HFFc6 (cell line): ENCODE data around the gene CACNB3. TPM values are rescaled to one million over a fixed set of nuclear protein-coding genes. Genes with fewer than 3 reads are reported as not detected.
"Not testable (repeated sequence)": the region's sequence is repeated elsewhere in the genome, so short reads cannot be mapped to it uniquely, and the experiment has no call there.

ENCODE experiments used
- DNase-seq: peaks from one replicate; pipeline ENCODE4 v3.0.0-alpha.2; 2018
- H3K27ac Mint-ChIP-seq: 2 replicates; pipeline ENCODE4 v1.8.0; 2020; ENCODE audit warnings: mild to moderate bottlenecking, mixed read lengths
- H3K27me3 Mint-ChIP-seq: 2 replicates; pipeline ENCODE4 v1.8.0; 2021; ENCODE audit warnings: mild to moderate bottlenecking, moderate library complexity, mixed read lengths; ENCODE audit not compliant: insufficient read depth
- H3K36me3 Mint-ChIP-seq: 2 replicates; pipeline ENCODE4 v1.8.0; 2021; ENCODE audit warnings: low read depth, mixed read lengths
- H3K4me1 Mint-ChIP-seq: 2 replicates; pipeline ENCODE4 v1.8.0; 2020; ENCODE audit warnings: low read depth, mixed read lengths
- H3K4me3 Mint-ChIP-seq: 2 replicates; pipeline ENCODE4 v1.8.0; 2020; ENCODE audit warnings: mild to moderate bottlenecking, moderate library complexity, mixed read lengths
- H3K9me3 Mint-ChIP-seq: 2 replicates; pipeline ENCODE4 v1.8.0; 2020; ENCODE audit warnings: mild to moderate bottlenecking, mixed read lengths
- total RNA-seq, 6 experiments: library from RNA; stranded (reverse); fragmentation: NEBNext Ultra II Directional; extraction: Animal tissue kit (Norgen Biotek cat#: 25700); gene quantifications; 2 replicates in 1 of 6; 3 replicates in 5 of 6; pipeline ENCODE4 v1.2.3, GENCODE V29; 2021
- TF ChIP-seq, protein P1 (sequence below): fragments of 200-600 bp; sonication (generic); IDR thresholded peaks from 2 replicates; pipeline ENCODE4 v1.5.0; 2021; ENCODE audit warnings: antibody characterized with exemption, mild to moderate bottlenecking

The CACNB3 gene
- total RNA-seq, 6 experiments from 2014 or later: 32.3 to 44.4 (median 38.4) TPM

DNA sequence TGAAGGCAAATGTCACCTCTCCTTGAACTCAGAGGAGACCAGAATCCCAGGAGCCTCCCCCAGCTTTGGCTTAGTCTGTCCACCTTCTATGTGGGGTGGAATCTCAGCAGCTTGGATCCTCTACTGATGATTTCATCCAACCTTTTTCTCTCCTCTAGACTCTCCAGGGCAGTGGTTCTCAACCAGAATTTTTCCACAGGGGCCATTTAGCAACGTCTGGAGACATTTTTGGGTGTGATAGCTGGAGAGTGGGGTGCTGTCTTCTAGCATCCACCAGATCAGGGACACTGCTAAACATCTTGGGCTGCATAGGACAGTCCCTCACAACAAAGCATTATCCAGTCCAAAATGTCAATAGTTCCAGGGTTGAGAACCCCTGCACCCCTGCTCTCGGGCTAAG, 38.1 kb downstream of the CACNB3 start:
- Mint-ChIP-seq H3K4me1 (peaks cover 12% of the 10 kb centered on the region), H3K27me3 (peaks cover 11% of the 10 kb centered on the region; the same call in 1 of the 2 replicates), H3K27ac (no peak overlapping the region), H3K4me3 (no peak overlapping the region), H3K36me3 (peaks cover under 1% of the 10 kb centered on the region; the same call in 1 of the 2 replicates), H3K9me3 (no peaks in the 10 kb centered on the region)
- TF ChIP-seq, protein P1, sequence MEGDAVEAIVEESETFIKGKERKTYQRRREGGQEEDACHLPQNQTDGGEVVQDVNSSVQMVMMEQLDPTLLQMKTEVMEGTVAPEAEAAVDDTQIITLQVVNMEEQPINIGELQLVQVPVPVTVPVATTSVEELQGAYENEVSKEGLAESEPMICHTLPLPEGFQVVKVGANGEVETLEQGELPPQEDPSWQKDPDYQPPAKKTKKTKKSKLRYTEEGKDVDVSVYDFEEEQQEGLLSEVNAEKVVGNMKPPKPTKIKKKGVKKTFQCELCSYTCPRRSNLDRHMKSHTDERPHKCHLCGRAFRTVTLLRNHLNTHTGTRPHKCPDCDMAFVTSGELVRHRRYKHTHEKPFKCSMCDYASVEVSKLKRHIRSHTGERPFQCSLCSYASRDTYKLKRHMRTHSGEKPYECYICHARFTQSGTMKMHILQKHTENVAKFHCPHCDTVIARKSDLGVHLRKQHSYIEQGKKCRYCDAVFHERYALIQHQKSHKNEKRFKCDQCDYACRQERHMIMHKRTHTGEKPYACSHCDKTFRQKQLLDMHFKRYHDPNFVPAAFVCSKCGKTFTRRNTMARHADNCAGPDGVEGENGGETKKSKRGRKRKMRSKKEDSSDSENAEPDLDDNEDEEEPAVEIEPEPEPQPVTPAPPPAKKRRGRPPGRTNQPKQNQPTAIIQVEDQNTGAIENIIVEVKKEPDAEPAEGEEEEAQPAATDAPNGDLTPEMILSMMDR: no peak
- DNase-seq: no peak

DNA sequence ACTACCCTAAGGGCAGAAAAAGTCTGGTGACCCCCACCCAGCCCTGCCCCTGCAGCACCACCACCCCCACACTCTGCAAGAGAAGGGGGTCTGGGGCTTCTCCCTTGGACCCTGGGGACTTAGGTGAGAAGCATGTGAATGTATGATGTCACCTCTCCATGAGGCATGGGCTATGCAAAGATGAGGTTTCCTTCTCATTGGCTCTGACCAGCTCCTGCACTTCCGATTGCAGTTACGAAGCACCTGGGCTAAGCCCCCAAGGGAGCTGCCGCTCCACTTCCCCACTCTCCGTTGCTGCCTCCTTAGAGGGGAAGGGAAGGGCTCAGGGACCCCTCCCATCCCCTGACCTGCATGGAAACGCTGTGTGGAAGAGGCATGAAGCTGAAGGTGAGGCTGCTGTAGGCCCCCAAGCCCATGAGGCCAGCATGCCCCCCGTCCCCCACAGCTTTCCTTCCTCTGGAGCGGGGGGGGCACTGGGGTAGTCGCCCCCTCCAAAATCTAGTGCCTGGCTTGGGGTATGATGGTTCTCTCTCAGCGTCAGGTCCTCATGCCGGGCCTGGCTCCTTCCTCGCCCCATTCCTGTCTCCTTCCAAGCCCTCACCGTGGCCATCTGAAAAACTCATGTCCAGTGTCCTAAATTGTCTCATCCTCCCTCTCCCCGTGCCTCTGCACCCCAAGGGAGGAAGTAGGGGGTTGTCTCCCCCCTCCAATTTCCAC, 39.1 kb downstream of the CACNB3 start:
- Mint-ChIP-seq H3K4me1 (peaks cover 9% of the 10 kb centered on the region), H3K9me3 (no peaks in the 10 kb centered on the region), H3K36me3 (no peaks in the 10 kb centered on the region), H3K27ac (no peak overlapping the region), H3K27me3 (peaks cover 14% of the 10 kb centered on the region; the same call in 1 of the 2 replicates), H3K4me3 (no peak overlapping the region)
- TF ChIP-seq, protein P1: no peak
- no peak for DNase-seq

DNA sequence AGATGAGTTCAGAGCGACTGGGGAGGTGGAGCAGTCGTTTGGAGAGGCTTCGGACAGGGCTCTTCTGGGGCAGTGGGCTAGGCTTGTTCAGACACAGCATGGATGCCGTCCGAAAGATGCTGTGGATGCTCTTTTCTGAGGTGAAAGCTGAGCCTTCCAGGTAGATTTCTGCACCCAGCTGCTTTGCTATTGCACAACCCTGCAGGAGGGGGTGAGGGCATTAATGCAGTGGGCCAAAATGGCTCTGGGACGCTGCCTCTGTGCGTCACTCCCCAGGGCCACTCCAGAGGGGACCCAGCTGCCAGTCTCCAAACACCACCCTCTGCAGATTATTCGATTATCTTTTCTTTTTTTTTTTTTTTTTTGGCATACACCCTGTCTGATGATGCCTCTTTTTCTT, 39.7 kb downstream of the CACNB3 start:
- Mint-ChIP-seq H3K4me1 (peaks cover 3% of the 10 kb centered on the region), H3K9me3 (no peaks in the 10 kb centered on the region), H3K36me3 (no peaks in the 10 kb centered on the region), H3K27ac (no peak overlapping the region), H3K27me3 (peaks cover 15% of the 10 kb centered on the region; the same call in 1 of the 2 replicates), H3K4me3 (no peak overlapping the region)
- TF ChIP-seq, protein P1: no peak
- DNase-seq: no peak

DNA sequence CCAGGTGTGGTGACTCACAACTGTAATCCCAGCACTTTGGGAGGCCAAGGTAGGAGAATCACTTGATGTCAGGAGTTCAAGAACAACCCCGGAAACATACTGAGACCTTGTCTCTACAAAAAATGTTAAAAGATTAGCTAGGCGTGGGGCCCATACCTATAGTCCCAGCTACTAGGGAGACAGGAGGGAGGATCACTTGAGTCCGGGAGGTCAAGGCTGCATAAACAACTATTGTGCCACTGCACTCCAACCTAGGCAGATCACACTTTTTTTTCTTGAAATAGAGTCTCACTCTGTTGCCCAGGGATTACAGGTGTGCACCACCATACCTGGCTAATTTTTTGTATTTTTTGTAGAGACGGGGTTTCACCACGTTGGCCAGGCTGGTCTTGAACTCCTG, 41.3 kb downstream of the CACNB3 start:
- Mint-ChIP-seq H3K27ac (no peak overlapping the region), H3K4me1 (no peaks in the 10 kb centered on the region), H3K9me3 (no peaks in the 10 kb centered on the region), H3K4me3 (no peak overlapping the region), H3K36me3 (no peaks in the 10 kb centered on the region), H3K27me3 (peaks cover 28% of the 10 kb centered on the region)
- no peak for DNase-seq
- TF ChIP-seq, protein P1: no peak

DNA sequence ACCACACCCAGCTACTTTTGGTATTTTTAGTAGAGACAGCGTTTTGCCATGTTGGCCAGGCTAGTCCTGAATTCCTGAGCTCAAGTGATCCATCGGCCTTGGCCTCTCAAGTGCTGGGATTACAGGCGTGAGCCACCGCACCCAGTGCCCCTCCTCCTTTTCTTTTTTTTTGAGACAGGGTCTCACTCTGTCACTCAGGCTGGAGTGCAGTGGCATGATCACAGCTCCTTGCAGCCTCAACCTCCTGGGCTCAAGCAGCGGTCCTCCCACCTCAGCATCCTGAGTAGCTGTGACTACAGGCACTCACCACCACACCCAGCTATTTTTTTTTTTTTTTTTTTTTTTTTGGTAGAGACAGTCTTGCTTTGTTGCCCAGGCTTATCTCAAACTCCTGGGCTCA, 41.9 kb downstream of the CACNB3 start:
- not testable (repeated sequence) for H3K36me3 Mint-ChIP-seq, H3K4me1 Mint-ChIP-seq, H3K4me3 Mint-ChIP-seq, H3K9me3 Mint-ChIP-seq, H3K27ac Mint-ChIP-seq, DNase-seq
- H3K27me3 Mint-ChIP-seq: peaks cover 34% of the 10 kb centered on the region

DNA sequence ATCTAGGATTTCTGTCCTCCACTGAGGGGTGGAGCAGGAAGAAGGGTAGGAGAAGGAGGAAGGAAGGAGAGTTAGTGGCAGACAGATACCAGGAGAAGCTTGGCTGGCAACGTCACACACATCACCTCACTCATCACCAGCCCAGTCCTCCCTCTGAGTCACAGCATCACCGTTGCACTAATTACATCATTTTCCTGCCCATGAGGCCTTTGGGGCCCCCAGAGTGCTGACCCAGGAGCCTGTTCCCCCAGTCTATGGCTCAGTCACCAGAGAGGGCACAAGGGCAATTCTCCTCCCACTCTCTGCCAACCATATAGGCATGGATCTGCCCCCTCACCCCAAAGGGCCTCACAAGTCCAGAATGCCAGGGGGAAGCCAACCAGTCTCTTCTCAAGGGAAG, 42.8 kb downstream of the CACNB3 start:
- DNase-seq: no peak
- H3K4me1 Mint-ChIP-seq: peaks cover 11% of the 10 kb centered on the region
- H3K9me3 Mint-ChIP-seq: no peaks in the 10 kb centered on the region
- no peak overlapping the region for H3K4me3 Mint-ChIP-seq
- peaks cover 36% of the 10 kb centered on the region for H3K27me3 Mint-ChIP-seq
- H3K36me3 Mint-ChIP-seq: no peaks in the 10 kb centered on the region
- no peak overlapping the region for H3K27ac Mint-ChIP-seq
- TF ChIP-seq, protein P1: no peak
